ENCODE results near the gene CACNB3. TPM values are rescaled to one million over a fixed set of nuclear protein-coding genes. Genes with fewer than 3 reads are reported as not detected.
A peak's percentile ranks its signal among the peaks of the same experiment; 100 is the strongest.
"Not testable (repeated sequence)": the region's sequence is repeated elsewhere in the genome, so short reads cannot be mapped to it uniquely, and the experiment has no call there.

The CACNB3 gene
- total RNA-seq, 1 donor from 2014 or later, result 9.9 TPM

DNA sequence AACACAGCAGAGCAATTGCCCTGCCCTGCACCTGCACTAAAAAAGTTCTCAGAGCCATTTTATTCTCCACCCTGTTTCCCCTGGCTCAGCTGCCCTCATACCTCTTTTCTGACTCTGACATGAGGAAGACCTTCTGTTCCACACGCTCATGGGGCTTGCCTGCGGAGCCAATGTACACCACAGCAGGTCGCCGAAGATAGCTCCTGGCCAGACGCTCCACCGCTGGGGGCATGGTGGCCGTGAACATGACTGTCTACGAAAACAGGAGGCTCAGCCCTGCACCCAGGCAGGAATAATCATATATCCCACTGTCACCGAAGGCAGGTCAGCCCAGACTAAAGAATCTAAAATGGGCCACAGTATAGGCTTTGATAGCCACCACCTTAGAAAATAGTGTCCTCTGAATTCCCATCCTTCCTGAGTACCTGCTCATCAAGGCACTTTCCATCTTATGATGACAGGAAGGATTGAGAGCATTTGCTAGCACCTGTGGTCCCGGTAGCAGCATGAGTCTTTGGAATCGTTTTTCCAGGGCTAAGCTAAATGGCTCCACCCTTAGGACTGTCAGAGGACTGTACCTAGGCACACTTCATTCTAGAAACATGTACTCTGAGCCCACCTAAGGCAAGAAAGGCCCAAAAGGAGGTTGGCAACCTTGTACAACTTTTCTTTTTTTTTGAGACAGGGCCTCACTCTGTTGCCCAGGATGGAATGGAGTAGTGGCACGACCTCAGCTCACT lies 14.2 kb downstream of the CACNB3 start:
- Mint-ChIP-seq H3K4me1 (no peaks in the 10 kb centered on the region), H3K4me3 (no peak overlapping the region), H3K9me3 (no peaks in the 10 kb centered on the region), H3K36me3 (ENCODE audit: low read depth) (peaks cover 66% of the 10 kb centered on the region), H3K27ac (no peak overlapping the region), H3K27me3 (no peaks in the 10 kb centered on the region)
- intact Hi-C loops (cut with micrococcal nuclease), result no loop called here
- DNase-seq, result no peak

DNA sequence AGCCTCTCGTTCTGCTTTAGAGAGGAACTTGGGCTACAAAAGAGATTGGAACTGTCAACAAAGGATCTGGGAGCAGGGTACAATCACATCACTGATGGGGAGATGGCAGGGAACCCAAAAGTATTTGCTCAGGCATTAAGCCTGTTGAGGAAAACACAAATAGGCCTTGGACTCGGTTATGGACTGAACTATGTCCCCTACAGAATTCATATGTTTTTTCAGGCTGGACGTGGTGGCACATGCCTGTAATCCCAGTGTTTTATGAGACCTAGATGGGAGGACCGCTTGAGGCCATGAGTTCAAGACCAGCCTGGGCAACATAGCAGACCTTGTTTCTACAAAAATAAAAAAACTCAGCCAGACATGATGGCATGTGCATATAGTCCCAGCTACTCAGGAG lies 19.8 kb downstream of the CACNB3 start:
- H3K9me3 Mint-ChIP-seq, result no peaks in the 10 kb centered on the region
- no peak overlapping the region for H3K4me3 Mint-ChIP-seq
- H3K27ac Mint-ChIP-seq, result no peak overlapping the region
- no peaks in the 10 kb centered on the region for H3K27me3 Mint-ChIP-seq
- DNase-seq, result no peak
- H3K4me1 Mint-ChIP-seq, result no peaks in the 10 kb centered on the region
- intact Hi-C loops (cut with micrococcal nuclease), result no loop called here
- H3K36me3 Mint-ChIP-seq (ENCODE audit: low read depth), result peaks cover 52% of the 10 kb centered on the region

DNA sequence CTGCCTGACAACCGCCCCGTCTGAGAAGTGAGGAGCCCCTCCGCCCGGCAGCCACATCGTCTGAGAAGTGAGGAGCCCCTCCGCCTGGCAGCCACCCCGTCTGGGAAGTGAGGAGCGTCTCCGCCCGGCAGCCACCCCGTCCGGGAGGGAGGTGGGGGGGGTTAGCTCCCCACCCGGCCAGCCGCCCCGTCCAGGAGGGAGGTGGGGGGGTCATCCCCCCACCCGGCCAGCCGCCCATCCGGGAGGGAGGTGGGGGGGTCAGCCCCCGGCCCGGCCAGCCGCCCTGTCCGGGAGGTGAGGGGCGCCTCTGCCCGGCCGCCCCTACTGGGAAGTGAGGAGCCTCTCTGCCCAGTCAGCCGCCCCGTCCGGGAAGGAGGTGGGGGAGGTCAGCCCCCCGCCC lies 23.7 kb downstream of the CACNB3 start:
- H3K9me3 Mint-ChIP-seq; H3K27me3 Mint-ChIP-seq; H3K4me1 Mint-ChIP-seq; H3K27ac Mint-ChIP-seq; DNase-seq; intact Hi-C loops (cut with micrococcal nuclease); H3K4me3 Mint-ChIP-seq: not testable (repeated sequence)
- H3K36me3 Mint-ChIP-seq (ENCODE audit: low read depth), result peaks cover 46% of the 10 kb centered on the region

- peak within 1 kb of the TSS; percentile 95 for H3K27ac Mint-ChIP-seq
- peak within 1 kb of the TSS; percentile 84 for H3K4me3 Mint-ChIP-seq
- no peaks in the 10 kb centered on the region for H3K27me3 Mint-ChIP-seq
- peaks cover 27% of the 10 kb centered on the region for H3K4me1 Mint-ChIP-seq
- no peaks in the 10 kb centered on the region for H3K9me3 Mint-ChIP-seq
- peaks cover 18% of the 10 kb centered on the region for H3K36me3 Mint-ChIP-seq (ENCODE audit: low read depth)
- DNase-seq, result peak; percentile 97
- intact Hi-C loops (cut with micrococcal nuclease), result loop anchor here (1.0 to 2.0 kb wide), 5 partner anchors 13 to 145 kb away; partner anchors contain the start of genes CACNB3, CCNT1, RND1 and WNT1
These were observed 33.8 kb downstream of the CACNB3 start, which contains the start of gene DDX23 for GRCh38 chr12:48851883-48852733. DDX23 (minus strand) TSS chr12:48852163; CDS start chr12:48845782, 6,381 bp downstream.

GRCh38 chr12:48852734-48853688 lies 34.7 kb downstream of the CACNB3 start:
- Mint-ChIP-seq H3K4me3 (peak overlapping the region; percentile 84), H3K9me3 (no peaks in the 10 kb centered on the region), H3K4me1 (peaks cover 27% of the 10 kb centered on the region), H3K36me3 (ENCODE audit: low read depth) (peaks cover 18% of the 10 kb centered on the region), H3K27me3 (no peaks in the 10 kb centered on the region), H3K27ac (peak overlapping the region; percentile 95)
- intact Hi-C loops (cut with micrococcal nuclease), result loop anchor here (1.0 to 2.0 kb wide), 7 partner anchors 12 to 144 kb away; partner anchors contain the start of genes CACNB3, CCNT1, RND1 and WNT1
- DNase-seq, result peak; percentile 97

- no peak for DNase-seq
- Mint-ChIP-seq H3K27ac (no peak overlapping the region), H3K4me1 (peaks cover 22% of the 10 kb centered on the region)
These were observed 36.2 kb downstream of the CACNB3 start for GRCh38 chr12:48854488-48854887.

GRCh38 chr12:48854932-48855331 lies 36.6 kb downstream of the CACNB3 start:
- DNase-seq; H3K27ac Mint-ChIP-seq; H3K27me3 Mint-ChIP-seq; intact Hi-C loops (cut with micrococcal nuclease); H3K4me3 Mint-ChIP-seq; H3K9me3 Mint-ChIP-seq: not testable (repeated sequence)
- Mint-ChIP-seq H3K4me1 (peaks cover 19% of the 10 kb centered on the region), H3K36me3 (ENCODE audit: low read depth) (peaks cover 15% of the 10 kb centered on the region)

More at GRCh38 chr12:48854488-48854887, 36.2 kb downstream of the CACNB3 start:
- Mint-ChIP-seq H3K36me3 (ENCODE audit: low read depth) (peaks cover 19% of the 10 kb centered on the region), H3K9me3 (no peaks in the 10 kb centered on the region), H3K27me3 (no peaks in the 10 kb centered on the region), H3K4me3 (no peak overlapping the region)
- intact Hi-C loops (cut with micrococcal nuclease), result no loop called here

- DNase-seq, result no peak
- intact Hi-C loops (cut with micrococcal nuclease), result no loop called here
- H3K36me3 Mint-ChIP-seq (ENCODE audit: low read depth), result peaks cover 4% of the 10 kb centered on the region
- H3K4me3 Mint-ChIP-seq, result no peak overlapping the region
- no peak overlapping the region for H3K27ac Mint-ChIP-seq
- no peaks in the 10 kb centered on the region for H3K27me3 Mint-ChIP-seq
- H3K4me1 Mint-ChIP-seq, result peaks cover 8% of the 10 kb centered on the region
- H3K9me3 Mint-ChIP-seq, result no peaks in the 10 kb centered on the region
These were observed 38.1 kb downstream of the CACNB3 start for GRCh38 chr12:48856379-48856778.

- Mint-ChIP-seq H3K4me3 (no peak overlapping the region), H3K27ac (no peak overlapping the region), H3K4me1 (peaks cover 8% of the 10 kb centered on the region), H3K27me3 (no peaks in the 10 kb centered on the region), H3K36me3 (ENCODE audit: low read depth) (peaks cover 2% of the 10 kb centered on the region), H3K9me3 (no peaks in the 10 kb centered on the region)
- DNase-seq, result no peak
- intact Hi-C loops (cut with micrococcal nuclease), result no loop called here
These were observed 39.1 kb downstream of the CACNB3 start for GRCh38 chr12:48857278-48857994.

GRCh38 chr12:48858043-48858442 lies 39.7 kb downstream of the CACNB3 start:
- Mint-ChIP-seq H3K27me3 (peaks cover under 1% of the 10 kb centered on the region), H3K9me3 (no peaks in the 10 kb centered on the region), H3K36me3 (ENCODE audit: low read depth) (peaks cover 2% of the 10 kb centered on the region), H3K4me1 (peaks cover 3% of the 10 kb centered on the region), H3K4me3 (no peak overlapping the region), H3K27ac (no peak overlapping the region)
- no peak for DNase-seq
- intact Hi-C loops (cut with micrococcal nuclease), result no loop called here

DNA sequence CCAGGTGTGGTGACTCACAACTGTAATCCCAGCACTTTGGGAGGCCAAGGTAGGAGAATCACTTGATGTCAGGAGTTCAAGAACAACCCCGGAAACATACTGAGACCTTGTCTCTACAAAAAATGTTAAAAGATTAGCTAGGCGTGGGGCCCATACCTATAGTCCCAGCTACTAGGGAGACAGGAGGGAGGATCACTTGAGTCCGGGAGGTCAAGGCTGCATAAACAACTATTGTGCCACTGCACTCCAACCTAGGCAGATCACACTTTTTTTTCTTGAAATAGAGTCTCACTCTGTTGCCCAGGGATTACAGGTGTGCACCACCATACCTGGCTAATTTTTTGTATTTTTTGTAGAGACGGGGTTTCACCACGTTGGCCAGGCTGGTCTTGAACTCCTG lies 41.3 kb downstream of the CACNB3 start:
- Mint-ChIP-seq H3K4me3 (no peak overlapping the region), H3K4me1 (peaks cover 12% of the 10 kb centered on the region), H3K27me3 (peaks cover 15% of the 10 kb centered on the region), H3K36me3 (ENCODE audit: low read depth) (peaks cover 2% of the 10 kb centered on the region), H3K9me3 (no peaks in the 10 kb centered on the region), H3K27ac (no peak overlapping the region)
- intact Hi-C loops (cut with micrococcal nuclease), result no loop called here
- DNase-seq, result no peak

DNA sequence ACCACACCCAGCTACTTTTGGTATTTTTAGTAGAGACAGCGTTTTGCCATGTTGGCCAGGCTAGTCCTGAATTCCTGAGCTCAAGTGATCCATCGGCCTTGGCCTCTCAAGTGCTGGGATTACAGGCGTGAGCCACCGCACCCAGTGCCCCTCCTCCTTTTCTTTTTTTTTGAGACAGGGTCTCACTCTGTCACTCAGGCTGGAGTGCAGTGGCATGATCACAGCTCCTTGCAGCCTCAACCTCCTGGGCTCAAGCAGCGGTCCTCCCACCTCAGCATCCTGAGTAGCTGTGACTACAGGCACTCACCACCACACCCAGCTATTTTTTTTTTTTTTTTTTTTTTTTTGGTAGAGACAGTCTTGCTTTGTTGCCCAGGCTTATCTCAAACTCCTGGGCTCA lies 41.9 kb downstream of the CACNB3 start:
- not testable (repeated sequence) for H3K4me3 Mint-ChIP-seq, DNase-seq, H3K27ac Mint-ChIP-seq

DNA sequence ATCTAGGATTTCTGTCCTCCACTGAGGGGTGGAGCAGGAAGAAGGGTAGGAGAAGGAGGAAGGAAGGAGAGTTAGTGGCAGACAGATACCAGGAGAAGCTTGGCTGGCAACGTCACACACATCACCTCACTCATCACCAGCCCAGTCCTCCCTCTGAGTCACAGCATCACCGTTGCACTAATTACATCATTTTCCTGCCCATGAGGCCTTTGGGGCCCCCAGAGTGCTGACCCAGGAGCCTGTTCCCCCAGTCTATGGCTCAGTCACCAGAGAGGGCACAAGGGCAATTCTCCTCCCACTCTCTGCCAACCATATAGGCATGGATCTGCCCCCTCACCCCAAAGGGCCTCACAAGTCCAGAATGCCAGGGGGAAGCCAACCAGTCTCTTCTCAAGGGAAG lies 42.8 kb downstream of the CACNB3 start:
- Mint-ChIP-seq H3K36me3 (ENCODE audit: low read depth) (peaks cover 2% of the 10 kb centered on the region), H3K9me3 (no peaks in the 10 kb centered on the region), H3K27me3 (peaks cover 20% of the 10 kb centered on the region), H3K27ac (no peak overlapping the region), H3K4me1 (peaks cover 25% of the 10 kb centered on the region), H3K4me3 (no peak overlapping the region)
- intact Hi-C loops (cut with micrococcal nuclease), result no loop called here
- no peak for DNase-seq

More for the DNA sequence above, 41.9 kb downstream of the CACNB3 start:
- intact Hi-C loops (cut with micrococcal nuclease); H3K36me3 Mint-ChIP-seq (ENCODE audit: low read depth); H3K9me3 Mint-ChIP-seq: not testable (repeated sequence)
- H3K27me3 Mint-ChIP-seq, result peaks cover 20% of the 10 kb centered on the region
- peaks cover 18% of the 10 kb centered on the region for H3K4me1 Mint-ChIP-seq
